H9 (cell line): ENCODE measurements around the gene TSEN34. TPM values are rescaled to one million over a fixed set of nuclear protein-coding genes. Genes with fewer than 3 reads are reported as not detected.
"Not testable (repeated sequence)": the region's sequence is repeated elsewhere in the genome, so short reads cannot be mapped to it uniquely, and the experiment has no call there.

ENCODE experiments used
- DNase-seq: peaks from one replicate; pipeline ENCODE4 v3.0.0-alpha.2; 2017
- H2AFZ ChIP-seq: one replicate; pipeline ENCODE4 v1.6.1; 2013; ENCODE audit warnings: mild to moderate bottlenecking, low read length, control low read depth, moderate library complexity
- H2AK5ac ChIP-seq: 2 replicates; pipeline ENCODE4 v1.6.1; 2013; ENCODE audit warnings: low read length, control low read depth, mixed read lengths; ENCODE audit not compliant: insufficient read length
- H2BK120ac ChIP-seq: one replicate; pipeline ENCODE4 v1.6.1; 2013; ENCODE audit warnings: low read depth, mild to moderate bottlenecking, low read length, control low read depth, inconsistent platforms; ENCODE audit not compliant: poor library complexity, severe bottlenecking
- H2BK12ac ChIP-seq: 2 replicates; pipeline ENCODE4 v1.6.1; 2013; ENCODE audit warnings: low read length, control low read depth, mixed read lengths, low read depth; ENCODE audit not compliant: insufficient read length
- H2BK15ac ChIP-seq: 2 replicates; pipeline ENCODE4 v1.6.1; 2013; ENCODE audit warnings: low read depth, low read length, control low read depth
- H2BK20ac ChIP-seq: one replicate; pipeline ENCODE4 v1.6.1; 2013; ENCODE audit warnings: low read depth, mild to moderate bottlenecking, low read length, control low read depth, inconsistent platforms; ENCODE audit not compliant: poor library complexity, severe bottlenecking
- H2BK5ac ChIP-seq: 2 replicates; pipeline ENCODE4 v1.6.1; 2013; ENCODE audit warnings: low read length, control low read depth, mixed read lengths; ENCODE audit not compliant: insufficient read length
- H3K14ac ChIP-seq: 2 replicates; pipeline ENCODE4 v1.6.1; 2013; ENCODE audit warnings: low read length, control low read depth; ENCODE audit not compliant: insufficient read depth
- H3K18ac ChIP-seq: 2 replicates; pipeline ENCODE4 v1.6.1; 2013; ENCODE audit warnings: low read depth, mild to moderate bottlenecking, mixed read lengths, low read length, control low read depth; ENCODE audit not compliant: insufficient read length
- H3K23ac ChIP-seq: 2 replicates; pipeline ENCODE4 v1.6.1; 2013; ENCODE audit warnings: low read length, control low read depth, mixed read lengths, low read depth; ENCODE audit not compliant: insufficient read length
- H3K23me2 ChIP-seq: 2 replicates; pipeline ENCODE4 v1.6.1; 2013; ENCODE audit warnings: low read depth, mild to moderate bottlenecking, mixed read lengths, low read length, control low read depth; ENCODE audit not compliant: insufficient read length, poor library complexity, severe bottlenecking
- H3K27ac ChIP-seq: 2 replicates; pipeline ENCODE4 v1.5.1; 2013; ENCODE audit warnings: low read length, control low read depth, mixed read lengths, low read depth; ENCODE audit not compliant: insufficient read length
- H3K27me3 ChIP-seq: 2 replicates; pipeline ENCODE4 v1.6.1; 2013; ENCODE audit warnings: low read length, control low read depth, inconsistent platforms; ENCODE audit not compliant: insufficient read depth
- H3K4ac ChIP-seq: 2 replicates; pipeline ENCODE4 v1.6.1; 2013; ENCODE audit warnings: low read depth, mild to moderate bottlenecking, control low read depth, inconsistent platforms, low read length, moderate library complexity
- H3K4me1 ChIP-seq: 2 replicates; pipeline ENCODE4 v1.6.1; 2013; ENCODE audit warnings: low read length, control low read depth, inconsistent platforms; ENCODE audit not compliant: insufficient read depth
- H3K4me2 ChIP-seq: 2 replicates; pipeline ENCODE4 v1.6.1; 2013; ENCODE audit warnings: low read length, control low read depth, mixed read lengths; ENCODE audit not compliant: insufficient read length, insufficient read depth
- H3K56ac ChIP-seq: 2 replicates; pipeline ENCODE4 v1.6.1; 2013; ENCODE audit warnings: low read depth, mild to moderate bottlenecking, mixed read lengths, low read length, control low read depth; ENCODE audit not compliant: insufficient read length
- H3K79me1 ChIP-seq: 2 replicates; pipeline ENCODE4 v1.6.1; 2013; ENCODE audit warnings: low read depth, mild to moderate bottlenecking, moderate library complexity, low read length, control low read depth, inconsistent platforms; ENCODE audit not compliant: insufficient read depth, poor library complexity, severe bottlenecking
- H3K79me2 ChIP-seq: 2 replicates; pipeline ENCODE4 v1.6.1; 2013; ENCODE audit warnings: low read length, control low read depth, inconsistent platforms; ENCODE audit not compliant: insufficient read depth
- H3K9ac ChIP-seq: 2 replicates; pipeline ENCODE4 v1.6.1; 2013; ENCODE audit warnings: low read length, control low read depth, mixed read lengths; ENCODE audit not compliant: insufficient read length; ENCODE audit errors: extremely low read depth
- H3K9me3 ChIP-seq: one replicate; pipeline ENCODE4 v1.6.1; 2013; ENCODE audit warnings: low read depth, low read length, inconsistent platforms; ENCODE audit not compliant: control insufficient read depth
- H3T11ph ChIP-seq: one replicate; pipeline ENCODE4 v1.6.1; 2013; ENCODE audit warnings: mild to moderate bottlenecking, low read length, control low read depth, inconsistent platforms
- H4K20me1 ChIP-seq: one replicate; pipeline ENCODE4 v1.6.1; 2013; ENCODE audit not compliant: control insufficient read depth, insufficient read length, insufficient read depth
- H4K5ac ChIP-seq: 2 replicates; pipeline ENCODE4 v1.6.1; 2013; ENCODE audit warnings: low read depth, mild to moderate bottlenecking, mixed read lengths, low read length, control low read depth; ENCODE audit not compliant: insufficient read length
- H4K8ac ChIP-seq: replicated peaks from 2 replicates; pipeline ENCODE4 v1.6.1; 2013; ENCODE audit warnings: low read length, control low read depth, mixed read lengths, low read depth; ENCODE audit not compliant: insufficient read length
- H4K91ac ChIP-seq: 2 replicates; pipeline ENCODE4 v1.6.1; 2013; ENCODE audit warnings: low read depth, mild to moderate bottlenecking, moderate library complexity, mixed read lengths, low read length, control low read depth; ENCODE audit not compliant: insufficient read length
- H3K27ac Mint-ChIP-seq, 3 experiments: 2 replicates in 2 of 3; 3 replicates in 1 of 3; pipeline ENCODE4 v1.8.0; 2020 to 2021; ENCODE audit warnings: mixed read lengths in 3 of 3, mild to moderate bottlenecking in 1 of 3, moderate library complexity in 1 of 3
- H3K27me3 Mint-ChIP-seq: 2 replicates; pipeline ENCODE4 v1.8.0; 2021; ENCODE audit warnings: low read depth, mild to moderate bottlenecking, moderate library complexity, mixed read lengths
- H3K36me3 Mint-ChIP-seq, 3 experiments: 2 replicates in 2 of 3; 3 replicates in 1 of 3; pipeline ENCODE4 v1.8.0; 2020 to 2021; ENCODE audit warnings: low read depth in 3 of 3, mixed read lengths in 3 of 3; ENCODE audit not compliant: insufficient read depth in 1 of 3
- H3K4me1 Mint-ChIP-seq, 2 experiments: 2 replicates each; pipeline ENCODE4 v1.8.0; 2020; ENCODE audit warnings: mixed read lengths in 2 of 2
- H3K4me3 Mint-ChIP-seq, 2 experiments: 2 replicates in 1 of 2; 3 replicates in 1 of 2; pipeline ENCODE4 v1.8.0; 2020 to 2021; ENCODE audit warnings: mild to moderate bottlenecking in 2 of 2, mixed read lengths in 2 of 2, moderate library complexity in 1 of 2
- H3K9me3 Mint-ChIP-seq, 2 experiments: 2 replicates in 1 of 2; 3 replicates in 1 of 2; pipeline ENCODE4 v1.8.0; 2020; ENCODE audit warnings: mild to moderate bottlenecking in 2 of 2, mixed read lengths in 2 of 2, moderate library complexity in 1 of 2
- WGBS: extraction: QIAGEN DNeasy Blood & Tissue Kit; methylation state at CpG from one replicate; pipeline ENCODE4 v1.1.7; 2013; ENCODE audit warnings: missing lambda C conversion rate, low lambda C conversion rate, mixed read lengths; ENCODE audit not compliant: insufficient read length; ENCODE audit errors: extremely low coverage; 5-methylcytosine and 5-hydroxymethylcytosine counted together
- total RNA-seq: library from RNA; stranded (reverse); gene quantifications from 2 replicates; pipeline ENCODE4 v1.2.1, GENCODE V29; 2021
- TF ChIP-seq, protein P1 (sequence below): fragments of 200-600 bp; sonication (generic); conservative IDR thresholded peaks from 3 replicates; pipeline ENCODE4 v1.8.0; 2021; ENCODE audit warnings: antibody characterized with exemption, mild to moderate bottlenecking

Gene TSEN34
- total RNA-seq, 1 experiment from 2014 or later, result 28.3 TPM

DNA sequence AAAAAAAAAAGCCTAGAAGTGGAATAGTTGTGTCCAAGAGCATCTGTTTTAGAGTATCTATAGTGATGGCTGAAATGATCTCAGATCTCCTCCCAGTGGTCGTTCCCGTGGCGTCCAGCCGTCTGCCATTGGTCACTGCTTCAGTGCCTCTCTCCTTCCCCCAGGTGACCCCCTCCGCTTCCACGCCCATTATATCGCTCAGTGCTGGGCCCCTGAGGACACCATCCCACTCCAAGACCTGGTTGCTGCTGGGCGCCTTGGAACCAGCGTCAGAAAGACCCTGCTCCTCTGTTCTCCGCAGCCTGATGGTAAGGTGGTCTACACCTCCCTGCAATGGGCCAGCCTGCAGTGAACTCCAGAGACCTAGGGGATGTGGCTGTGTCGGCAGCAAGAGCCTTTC is 1.9 kb downstream of the TSEN34 start:
- Histone ChIP-seq H2BK15ac (no peak overlapping the region), H2BK5ac (no peak overlapping the region), H3K23me2 (peaks cover 11% of the 10 kb centered on the region), H2AFZ (no peak overlapping the region), H3K9me3 (no peaks in the 10 kb centered on the region), H2AK5ac (no peak overlapping the region), H3K56ac (no peak overlapping the region), H3K79me1 (no peaks in the 10 kb centered on the region), H3K4ac (no peak overlapping the region), H4K5ac (no peak overlapping the region), H3K14ac (no peak overlapping the region), H3K4me2 (no peak overlapping the region), H3K18ac (no peak overlapping the region), H4K8ac (no peak overlapping the region), H2BK12ac (no peak overlapping the region), H2BK120ac (no peak overlapping the region), H2BK20ac (no peak overlapping the region), H3K27me3 (no peaks in the 10 kb centered on the region), H3K23ac (no peak overlapping the region), H3K9ac (no peak overlapping the region), H3K79me2 (no peaks in the 10 kb centered on the region), H4K20me1 (peaks cover 3% of the 10 kb centered on the region), H3K27ac (no peak overlapping the region), H3K4me1 (peaks cover 3% of the 10 kb centered on the region; the same call in 1 of the 2 replicates), H4K91ac (no peak overlapping the region), H3T11ph (no peak overlapping the region)
- Mint-ChIP-seq H3K27me3 (no peaks in the 10 kb centered on the region; the same call in 1 of the 2 replicates), H3K27ac (no peak overlapping the region), H3K4me1 (peaks cover 10 to 18% of the 10 kb centered on the region in 2 experiments), H3K4me3 (peak overlapping the region; percentile 41 to 93), H3K9me3 (no peaks in the 10 kb centered on the region), H3K36me3 (peaks cover 20 to 49% (median 44%) of the 10 kb centered on the region in 3 experiments; a peak in 6 of 7 replicates)
- WGBS, result no CpG with 5 or more reads among the region's 11 CpGs
- DNase-seq, result no peak
- TF ChIP-seq, protein P1, sequence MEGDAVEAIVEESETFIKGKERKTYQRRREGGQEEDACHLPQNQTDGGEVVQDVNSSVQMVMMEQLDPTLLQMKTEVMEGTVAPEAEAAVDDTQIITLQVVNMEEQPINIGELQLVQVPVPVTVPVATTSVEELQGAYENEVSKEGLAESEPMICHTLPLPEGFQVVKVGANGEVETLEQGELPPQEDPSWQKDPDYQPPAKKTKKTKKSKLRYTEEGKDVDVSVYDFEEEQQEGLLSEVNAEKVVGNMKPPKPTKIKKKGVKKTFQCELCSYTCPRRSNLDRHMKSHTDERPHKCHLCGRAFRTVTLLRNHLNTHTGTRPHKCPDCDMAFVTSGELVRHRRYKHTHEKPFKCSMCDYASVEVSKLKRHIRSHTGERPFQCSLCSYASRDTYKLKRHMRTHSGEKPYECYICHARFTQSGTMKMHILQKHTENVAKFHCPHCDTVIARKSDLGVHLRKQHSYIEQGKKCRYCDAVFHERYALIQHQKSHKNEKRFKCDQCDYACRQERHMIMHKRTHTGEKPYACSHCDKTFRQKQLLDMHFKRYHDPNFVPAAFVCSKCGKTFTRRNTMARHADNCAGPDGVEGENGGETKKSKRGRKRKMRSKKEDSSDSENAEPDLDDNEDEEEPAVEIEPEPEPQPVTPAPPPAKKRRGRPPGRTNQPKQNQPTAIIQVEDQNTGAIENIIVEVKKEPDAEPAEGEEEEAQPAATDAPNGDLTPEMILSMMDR, result no peak

DNA sequence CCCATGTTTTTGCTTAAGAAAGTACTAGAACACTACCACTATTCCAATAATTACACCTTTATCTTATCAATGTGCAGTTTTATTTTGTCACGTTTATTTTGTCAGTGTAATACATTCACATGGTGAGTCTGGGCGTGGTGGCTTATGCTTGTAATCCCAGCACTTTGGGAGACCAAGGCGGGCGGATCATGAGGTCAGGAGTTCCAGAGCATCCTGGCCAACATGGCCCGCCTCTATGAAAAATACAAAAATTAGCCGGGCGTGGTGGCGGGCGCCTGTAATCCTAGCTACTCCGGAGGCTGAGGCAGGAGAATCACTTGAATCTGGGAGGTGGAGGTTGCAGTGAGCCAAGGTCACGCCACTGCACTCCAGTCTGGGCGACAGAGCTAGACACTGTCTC is 3.4 kb downstream of the TSEN34 start:
- H3K4me2 ChIP-seq, H3K23ac ChIP-seq, H4K5ac ChIP-seq, H2BK120ac ChIP-seq, H3K9me3 ChIP-seq, H3K23me2 ChIP-seq, H2BK12ac ChIP-seq, H3K27me3 ChIP-seq, H3K79me2 ChIP-seq, H3K14ac ChIP-seq, H3K79me1 ChIP-seq, H3K18ac ChIP-seq, H3K27ac Mint-ChIP-seq, H3K9me3 Mint-ChIP-seq, H3K27ac ChIP-seq, H4K20me1 ChIP-seq, H4K8ac ChIP-seq, H3K4me1 ChIP-seq, H3K56ac ChIP-seq, H3K27me3 Mint-ChIP-seq, H2BK20ac ChIP-seq, H3K4me3 Mint-ChIP-seq, H3K9ac ChIP-seq, DNase-seq, H2AFZ ChIP-seq, H3T11ph ChIP-seq, H4K91ac ChIP-seq, H2AK5ac ChIP-seq, H2BK15ac ChIP-seq, H2BK5ac ChIP-seq, H3K4ac ChIP-seq: not testable (repeated sequence)
- peaks cover 20 to 49% (median 44%) of the 10 kb centered on the region in 3 experiments; a peak in 6 of 7 replicates for H3K36me3 Mint-ChIP-seq
- peaks cover 12 to 16% of the 10 kb centered on the region in 2 experiments for H3K4me1 Mint-ChIP-seq
- no CpG with 5 or more reads among the region's 12 CpGs for WGBS
